ENCODE measurements around the gene CDH4.

DNA sequence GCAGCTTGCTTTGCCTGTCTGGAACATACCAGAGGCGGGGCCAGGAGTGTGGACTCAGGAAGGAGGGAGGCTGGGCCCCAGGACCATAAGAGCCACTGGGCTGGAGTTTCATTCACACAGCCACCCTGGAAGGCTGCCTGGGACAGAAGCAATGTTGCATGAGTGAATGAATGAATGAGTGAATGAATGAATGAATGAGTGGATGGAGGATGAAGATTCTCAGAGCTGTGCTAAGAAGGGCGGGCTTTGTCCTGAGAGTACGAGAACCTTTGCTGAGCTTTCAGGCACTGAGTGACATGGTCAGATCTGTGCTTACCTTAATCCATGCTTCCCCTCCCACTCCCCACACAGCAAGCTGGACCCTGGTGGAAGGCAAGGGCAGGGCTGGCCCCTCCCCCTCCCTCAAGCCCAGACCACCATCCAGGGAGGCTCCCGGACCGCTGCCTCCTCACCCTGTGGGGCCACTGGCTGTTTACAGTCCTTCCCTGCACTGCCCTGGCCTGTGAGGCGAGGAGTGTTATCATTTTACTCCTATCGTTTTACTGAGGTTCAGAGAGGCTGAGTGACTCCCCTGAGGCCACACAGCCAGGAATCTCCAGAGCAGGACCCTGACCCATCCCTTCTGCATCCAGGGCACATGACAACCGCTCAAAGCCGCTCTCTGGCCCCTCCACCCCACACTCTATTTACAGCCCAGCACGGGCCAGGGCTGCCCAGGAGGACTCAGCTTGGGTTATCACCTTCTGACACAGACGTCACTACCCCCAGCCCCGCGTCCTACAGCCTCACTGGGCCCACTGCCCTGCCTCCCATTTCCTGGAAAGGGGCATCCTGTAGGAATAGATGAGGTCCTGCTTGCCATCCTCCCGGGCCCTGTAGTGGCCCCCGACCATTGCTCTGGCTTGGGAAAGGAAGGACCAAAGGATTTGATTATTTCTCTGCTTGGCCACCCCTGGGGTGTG lies 543.9 kb downstream of the CDH4 start:
- no peak for TF ChIP-seq POLR2A (IDR thresholded peaks at IDR 0.05)
- TF ChIP-seq, protein P1, sequence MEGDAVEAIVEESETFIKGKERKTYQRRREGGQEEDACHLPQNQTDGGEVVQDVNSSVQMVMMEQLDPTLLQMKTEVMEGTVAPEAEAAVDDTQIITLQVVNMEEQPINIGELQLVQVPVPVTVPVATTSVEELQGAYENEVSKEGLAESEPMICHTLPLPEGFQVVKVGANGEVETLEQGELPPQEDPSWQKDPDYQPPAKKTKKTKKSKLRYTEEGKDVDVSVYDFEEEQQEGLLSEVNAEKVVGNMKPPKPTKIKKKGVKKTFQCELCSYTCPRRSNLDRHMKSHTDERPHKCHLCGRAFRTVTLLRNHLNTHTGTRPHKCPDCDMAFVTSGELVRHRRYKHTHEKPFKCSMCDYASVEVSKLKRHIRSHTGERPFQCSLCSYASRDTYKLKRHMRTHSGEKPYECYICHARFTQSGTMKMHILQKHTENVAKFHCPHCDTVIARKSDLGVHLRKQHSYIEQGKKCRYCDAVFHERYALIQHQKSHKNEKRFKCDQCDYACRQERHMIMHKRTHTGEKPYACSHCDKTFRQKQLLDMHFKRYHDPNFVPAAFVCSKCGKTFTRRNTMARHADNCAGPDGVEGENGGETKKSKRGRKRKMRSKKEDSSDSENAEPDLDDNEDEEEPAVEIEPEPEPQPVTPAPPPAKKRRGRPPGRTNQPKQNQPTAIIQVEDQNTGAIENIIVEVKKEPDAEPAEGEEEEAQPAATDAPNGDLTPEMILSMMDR (IDR thresholded peaks at IDR 0.05) = no peak
